Chondrocyte (in vitro differentiated cells): ENCODE data around the gene GALK1. TPM values are rescaled to one million over a fixed set of nuclear protein-coding genes. Genes with fewer than 3 reads are reported as not detected.
A peak's percentile ranks its signal among the peaks of the same experiment; 100 is the strongest.

ENCODE experiments used
- DNase-seq: peaks from one replicate; pipeline ENCODE4 v3.0.0; 2021; ENCODE audit warnings: mixed read lengths, low spot score
- H3K27ac Mint-ChIP-seq: one replicate; pipeline ENCODE4 v1.8.0; 2021; ENCODE audit warnings: mild to moderate bottlenecking, moderate library complexity, mixed read lengths; ENCODE audit not compliant: unreplicated experiment
- H3K27me3 Mint-ChIP-seq: 2 replicates; pipeline ENCODE4 v1.8.0; 2021; ENCODE audit warnings: low read depth, mixed read lengths
- H3K36me3 Mint-ChIP-seq: 2 replicates; pipeline ENCODE4 v1.8.0; 2021; ENCODE audit warnings: low read depth, mixed read lengths
- H3K4me1 Mint-ChIP-seq: 2 replicates; pipeline ENCODE4 v1.8.0; 2021; ENCODE audit warnings: low read depth, mild to moderate bottlenecking, mixed read lengths
- H3K4me3 Mint-ChIP-seq: one replicate; pipeline ENCODE4 v1.8.0; 2021; ENCODE audit warnings: mild to moderate bottlenecking, moderate library complexity, mixed read lengths; ENCODE audit not compliant: unreplicated experiment
- H3K9me3 Mint-ChIP-seq: 2 replicates; pipeline ENCODE4 v1.8.0; 2021; ENCODE audit warnings: low read depth, mixed read lengths
- CTCF ChIP-seq: fragments of 200-600 bp; sonication (generic); IDR thresholded peaks from 2 replicates; pipeline ENCODE4 v1.5.0; 2021; ENCODE audit warnings: antibody characterized with exemption, mild to moderate bottlenecking, moderate library complexity
- total RNA-seq: library from RNA; stranded (reverse); gene quantifications from 3 replicates; pipeline ENCODE4 v1.2.1, GENCODE V29; 2021

The GALK1 gene
- total RNA-seq, 1 donor from 2014 or later: 27.8 TPM

GRCh38 chr17:75750661-75751423 lies 14.2 kb downstream of the GALK1 start:
- Mint-ChIP-seq H3K4me1 (peaks cover 19% of the 10 kb centered on the region), H3K9me3 (no peaks in the 10 kb centered on the region)

GRCh38 chr17:75749545-75750389 lies 15.2 kb downstream of the GALK1 start:
- TF ChIP-seq CTCF: peak; percentile 99
- H3K4me3 Mint-ChIP-seq: peak overlapping the region; percentile 40
- no peaks in the 10 kb centered on the region for H3K36me3 Mint-ChIP-seq
- no peak for DNase-seq
- no peaks in the 10 kb centered on the region for H3K27me3 Mint-ChIP-seq
- H3K4me1 Mint-ChIP-seq: peaks cover 16% of the 10 kb centered on the region
- H3K27ac Mint-ChIP-seq: peak overlapping the region; percentile 63
- no peaks in the 10 kb centered on the region for H3K9me3 Mint-ChIP-seq

More at GRCh38 chr17:75750661-75751423, 14.2 kb downstream of the GALK1 start:
- Mint-ChIP-seq H3K27ac (peak overlapping the region; percentile 41), H3K36me3 (no peaks in the 10 kb centered on the region), H3K4me3 (no peak overlapping the region), H3K27me3 (no peaks in the 10 kb centered on the region)
- TF ChIP-seq CTCF: no peak
- DNase-seq: no peak

- no peaks in the 10 kb centered on the region for H3K27me3 Mint-ChIP-seq
- no peaks in the 10 kb centered on the region for H3K36me3 Mint-ChIP-seq
- no peak overlapping the region for H3K27ac Mint-ChIP-seq
- TF ChIP-seq CTCF: no peak
- no peaks in the 10 kb centered on the region for H3K9me3 Mint-ChIP-seq
- H3K4me3 Mint-ChIP-seq: no peak overlapping the region
- DNase-seq: no peak
- peaks cover 13% of the 10 kb centered on the region for H3K4me1 Mint-ChIP-seq
Observed at GRCh38 chr17:75748706-75749105, 16.3 kb downstream of the GALK1 start.

GRCh38 chr17:75743625-75744206 lies 21.3 kb downstream of the GALK1 start:
- H3K4me1 Mint-ChIP-seq: peaks cover 5% of the 10 kb centered on the region
- no peaks in the 10 kb centered on the region for H3K36me3 Mint-ChIP-seq
- H3K27me3 Mint-ChIP-seq: no peaks in the 10 kb centered on the region
- no peak for TF ChIP-seq CTCF
- DNase-seq: peak; percentile 92
- no peak overlapping the region for H3K27ac Mint-ChIP-seq
- H3K4me3 Mint-ChIP-seq: no peak overlapping the region
- H3K9me3 Mint-ChIP-seq: no peaks in the 10 kb centered on the region

- no peak overlapping the region for H3K27ac Mint-ChIP-seq
- no peak for TF ChIP-seq CTCF
- no peaks in the 10 kb centered on the region for H3K27me3 Mint-ChIP-seq
- no peaks in the 10 kb centered on the region for H3K9me3 Mint-ChIP-seq
- peak; percentile 93 for DNase-seq
- no peak overlapping the region for H3K4me3 Mint-ChIP-seq
- no peaks in the 10 kb centered on the region for H3K36me3 Mint-ChIP-seq
- H3K4me1 Mint-ChIP-seq: peaks cover 3% of the 10 kb centered on the region
Observed at GRCh38 chr17:75742337-75742736, 22.7 kb downstream of the GALK1 start.
